SH-SY5Y (cell line): ENCODE results near the gene SPTB.

Experiments
- GATA2 ChIP-seq: IDR thresholded peaks from 2 replicates; pipeline ENCODE4 v1.6.1; 2011; ENCODE audit warnings: mild to moderate bottlenecking, low read depth, low read length
- GATA3 ChIP-seq: IDR thresholded peaks from 2 replicates; pipeline ENCODE4 v1.6.1; 2011; ENCODE audit warnings: low read depth, mild to moderate bottlenecking, low read length, moderate library complexity

GRCh38 chr14:64724578-64724930 lies 155.2 kb downstream of the SPTB start:
- TF ChIP-seq GATA2 (no peak), GATA3 (no peak)
